LNCAP (cell line): Measurements from ENCODE around the gene DELE1.

Experiments used
- CTCF ChIP-seq: fragments of 450-650 bp; IDR thresholded peaks from 2 replicates; pipeline ENCODE4 v1.5.1; 2017; ENCODE audit warnings: mild to moderate bottlenecking

DELE1 gene

GRCh38 chr5:141945511-141946051 lies 21.9 kb downstream of the DELE1 start:
- TF ChIP-seq CTCF: no peak

DNA sequence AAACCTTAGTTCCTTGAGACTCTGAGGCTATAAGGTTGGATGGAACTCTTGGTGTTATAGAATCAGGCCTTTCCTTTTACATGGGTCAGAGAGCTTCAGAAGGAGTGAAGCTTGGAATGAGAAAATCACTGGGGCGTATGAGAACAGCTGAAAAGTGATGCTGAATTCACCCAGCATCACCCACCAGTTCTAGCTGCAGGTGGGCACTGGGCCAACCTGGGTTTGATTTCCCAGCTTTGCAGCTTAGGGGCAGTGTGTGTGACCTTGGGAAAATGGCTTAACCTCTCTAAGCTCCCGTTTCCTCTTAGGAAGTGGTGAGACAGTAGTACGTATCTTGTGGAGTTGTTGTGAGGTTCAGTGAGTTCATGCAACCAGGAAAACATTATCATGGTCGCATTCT lies 23.6 kb downstream of the DELE1 start:
- TF ChIP-seq CTCF: no peak

DNA sequence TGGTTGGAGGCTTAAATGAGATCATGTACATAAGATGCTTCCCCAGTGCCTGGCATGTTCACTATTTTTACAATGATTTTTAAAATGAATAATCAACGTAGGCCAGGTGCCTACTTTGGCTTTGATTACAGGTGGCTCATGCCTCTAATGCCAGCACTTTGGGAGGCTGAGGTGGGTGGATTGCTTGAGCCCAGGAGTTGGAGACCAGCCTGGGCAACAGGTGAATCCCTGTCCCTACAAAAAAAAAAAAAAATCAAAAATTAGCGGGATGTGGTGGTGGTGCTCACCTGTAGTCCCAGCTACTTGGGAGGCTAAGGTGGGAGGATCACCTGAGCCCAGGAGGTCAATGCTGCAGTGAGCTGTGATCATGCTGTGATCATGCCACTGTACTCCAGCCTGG lies 25.1 kb downstream of the DELE1 start:
- no peak for TF ChIP-seq CTCF

GRCh38 chr5:141949511-141949910 lies 25.8 kb downstream of the DELE1 start:
- TF ChIP-seq CTCF: no peak

GRCh38 chr5:141950207-141951005 lies 26.7 kb downstream of the DELE1 start:
- no peak for TF ChIP-seq CTCF

DNA sequence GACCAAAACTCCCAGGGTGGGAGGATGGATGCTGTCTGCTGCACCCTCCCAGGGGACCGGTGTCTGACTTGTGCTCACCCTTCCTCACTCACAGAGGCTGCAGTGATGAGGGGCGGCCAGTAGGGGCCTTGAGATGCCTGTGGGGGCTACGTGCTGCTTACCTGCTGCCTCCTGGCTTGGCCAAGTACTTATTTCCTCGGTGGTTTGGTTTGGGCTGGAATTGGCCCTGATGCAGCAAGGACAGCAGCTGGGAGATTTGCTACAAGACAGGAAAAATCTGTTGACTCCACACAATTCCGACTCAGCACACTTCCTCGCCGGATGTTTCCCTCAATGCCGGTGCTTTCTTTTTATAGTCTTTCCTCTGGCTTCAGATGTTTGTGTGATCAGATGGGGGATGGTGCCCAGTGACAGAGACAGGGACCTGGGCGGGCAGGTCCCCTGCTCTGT lies 27.7 kb downstream of the DELE1 start:
- peak; percentile 29; the same call in 1 of the 2 replicates for TF ChIP-seq CTCF

DNA sequence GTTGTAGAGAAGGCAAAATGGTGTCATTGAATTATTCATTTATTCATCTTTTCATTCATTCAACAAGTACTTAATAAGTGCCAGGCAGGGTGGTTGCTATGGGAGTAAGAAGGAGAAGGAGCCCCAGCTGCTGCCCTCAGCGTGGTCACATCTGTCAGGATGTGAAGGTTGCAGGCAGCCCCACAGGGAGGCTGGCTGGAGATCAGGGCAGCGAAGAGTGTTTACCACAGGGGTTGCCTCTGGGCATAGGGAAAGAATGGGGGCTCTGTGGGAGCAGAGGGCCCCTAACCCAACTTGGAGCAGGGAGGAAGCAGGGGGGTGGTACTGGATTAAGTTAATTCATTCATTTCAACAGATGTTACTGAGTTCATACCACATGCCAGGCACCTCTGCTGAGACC lies 28.3 kb downstream of the DELE1 start:
- no peak for TF ChIP-seq CTCF
